Neural cell (in vitro differentiated cells): ENCODE results near the gene SCN10A. TPM values are rescaled to one million over a fixed set of nuclear protein-coding genes. Genes with fewer than 3 reads are reported as not detected.

Experiments
- H2AFZ ChIP-seq: fragments of 200-600, 300-800 bp; sonication (generic), shearing (Covaris generic); 2 replicates; pipeline ENCODE4 v1.6.0; 2014; ENCODE audit warnings: low read depth, mild to moderate bottlenecking, antibody characterized with exemption, low read length, moderate library complexity
- H3F3A ChIP-seq: fragments of 200-600 bp; shearing (Covaris generic); 2 replicates; pipeline ENCODE4 v1.6.1; 2016; ENCODE audit warnings: mild to moderate bottlenecking, moderate library complexity, mixed read lengths, antibody characterized with exemption, low read length; ENCODE audit not compliant: insufficient read depth, poor library complexity, severe bottlenecking
- H3K27ac ChIP-seq: fragments of 200-600, 300-800 bp; sonication (generic), shearing (Covaris generic); 2 replicates; pipeline ENCODE4 v1.5.1; 2014; ENCODE audit warnings: mild to moderate bottlenecking, low read length, moderate library complexity
- H3K27me3 ChIP-seq: fragments of 300-800, 200-600 bp; sonication (generic), shearing (Covaris generic); 2 replicates; pipeline ENCODE4 v1.6.0; 2014; ENCODE audit warnings: mild to moderate bottlenecking, low read depth, low read length, moderate library complexity; ENCODE audit not compliant: insufficient read depth
- H3K36me3 ChIP-seq: fragments of 300-800, 200-600 bp; sonication (generic), shearing (Covaris generic); 2 replicates; pipeline ENCODE4 v1.5.1; 2014; ENCODE audit warnings: mild to moderate bottlenecking, antibody characterized with exemption, low read length, moderate library complexity; ENCODE audit not compliant: insufficient read depth
- H3K4me2 ChIP-seq: fragments of 300-800, 200-600 bp; sonication (generic), shearing (Covaris generic); 2 replicates; pipeline ENCODE4 v1.6.0; 2014; ENCODE audit warnings: mild to moderate bottlenecking, low read length
- H3K4me3 ChIP-seq: fragments of 300-800, 200-600 bp; sonication (generic), shearing (Covaris generic); 2 replicates; pipeline ENCODE4 v1.5.1; 2014; ENCODE audit warnings: mild to moderate bottlenecking, low read length, moderate library complexity
- H3K79me2 ChIP-seq: fragments of 200-600 bp; shearing (Covaris generic); replicated peaks from 2 replicates; pipeline ENCODE4 v1.6.0; 2014; ENCODE audit warnings: mild to moderate bottlenecking, low read length, moderate library complexity; ENCODE audit not compliant: insufficient read depth
- H3K9ac ChIP-seq: fragments of 300-800, 200-600 bp; sonication (generic), shearing (Covaris generic); 2 replicates; pipeline ENCODE4 v1.6.1; 2016; ENCODE audit warnings: mild to moderate bottlenecking, low read length, mixed read lengths
- H3K9me2 ChIP-seq: fragments of 200-600 bp; shearing (Covaris generic); 2 replicates; pipeline ENCODE4 v1.6.1; 2016; ENCODE audit warnings: mild to moderate bottlenecking, low read length, mixed read lengths; ENCODE audit not compliant: insufficient read depth
- H3K9me3 ChIP-seq: fragments of 200-600, 300-800 bp; sonication (generic), shearing (Covaris generic); 2 replicates; pipeline ENCODE4 v1.6.1; 2016; ENCODE audit warnings: mild to moderate bottlenecking, mixed run types, low read length, moderate library complexity, mixed read lengths
- H4K20me1 ChIP-seq: fragments of 200-600 bp; shearing (Covaris generic); 2 replicates; pipeline ENCODE4 v1.6.1; 2016; ENCODE audit warnings: mild to moderate bottlenecking, mixed run types; ENCODE audit not compliant: insufficient read depth
- EP300 ChIP-seq: fragments of 450-650 bp; conservative IDR thresholded peaks from 2 replicates; pipeline ENCODE4 v1.6.1; 2014; ENCODE audit warnings: antibody characterized with exemption, mild to moderate bottlenecking, moderate library complexity; ENCODE audit not compliant: poor library complexity, severe bottlenecking
- EZH2 ChIP-seq: fragments of 200-600, 300-800 bp; shearing (Covaris generic), sonication (generic); IDR thresholded peaks from 2 replicates; pipeline ENCODE4 v1.6.1; 2014; ENCODE audit warnings: antibody characterized with exemption, low read length, borderline replicate concordance, mild to moderate bottlenecking; ENCODE audit not compliant: insufficient read depth, poor library complexity, severe bottlenecking
- POLR2AphosphoS5 ChIP-seq: IDR thresholded peaks from 2 replicates; pipeline ENCODE4 v1.6.1; 2012
- RAD21 ChIP-seq: fragments of 450-650 bp; conservative IDR thresholded peaks from 2 replicates; pipeline ENCODE4 v1.6.1; 2014; ENCODE audit warnings: antibody characterized with exemption, mild to moderate bottlenecking, moderate library complexity
- SMC3 ChIP-seq: fragments of 450-650 bp; conservative IDR thresholded peaks from 2 replicates; pipeline ENCODE4 v1.6.1; 2014; ENCODE audit warnings: antibody characterized with exemption, mild to moderate bottlenecking, moderate library complexity; ENCODE audit not compliant: poor library complexity
- TAF1 ChIP-seq: IDR thresholded peaks from 2 replicates; pipeline ENCODE4 v1.6.1; 2012; ENCODE audit warnings: low read depth
- polyA plus RNA-seq: library from polyadenylated mRNA; depleted of rRNA; stranded (reverse); fragments of >200 nt; gene quantifications from 2 replicates; pipeline ENCODE4 v1.2.3, GENCODE V29; 2014
- TF ChIP-seq, protein P1 (sequence below): fragments of 450-650 bp; IDR thresholded peaks from 2 replicates; pipeline ENCODE4 v1.5.1; 2014; ENCODE audit warnings: antibody characterized with exemption, mild to moderate bottlenecking, moderate library complexity; ENCODE audit not compliant: poor library complexity, severe bottlenecking
- TF ChIP-seq, protein P2 (sequence below): IDR thresholded peaks from 2 replicates; pipeline ENCODE4 v1.6.1; 2012; ENCODE audit warnings: borderline replicate concordance

The SCN10A gene
- polyA plus RNA-seq, 1 donor from 2014 or later = not detected

DNA sequence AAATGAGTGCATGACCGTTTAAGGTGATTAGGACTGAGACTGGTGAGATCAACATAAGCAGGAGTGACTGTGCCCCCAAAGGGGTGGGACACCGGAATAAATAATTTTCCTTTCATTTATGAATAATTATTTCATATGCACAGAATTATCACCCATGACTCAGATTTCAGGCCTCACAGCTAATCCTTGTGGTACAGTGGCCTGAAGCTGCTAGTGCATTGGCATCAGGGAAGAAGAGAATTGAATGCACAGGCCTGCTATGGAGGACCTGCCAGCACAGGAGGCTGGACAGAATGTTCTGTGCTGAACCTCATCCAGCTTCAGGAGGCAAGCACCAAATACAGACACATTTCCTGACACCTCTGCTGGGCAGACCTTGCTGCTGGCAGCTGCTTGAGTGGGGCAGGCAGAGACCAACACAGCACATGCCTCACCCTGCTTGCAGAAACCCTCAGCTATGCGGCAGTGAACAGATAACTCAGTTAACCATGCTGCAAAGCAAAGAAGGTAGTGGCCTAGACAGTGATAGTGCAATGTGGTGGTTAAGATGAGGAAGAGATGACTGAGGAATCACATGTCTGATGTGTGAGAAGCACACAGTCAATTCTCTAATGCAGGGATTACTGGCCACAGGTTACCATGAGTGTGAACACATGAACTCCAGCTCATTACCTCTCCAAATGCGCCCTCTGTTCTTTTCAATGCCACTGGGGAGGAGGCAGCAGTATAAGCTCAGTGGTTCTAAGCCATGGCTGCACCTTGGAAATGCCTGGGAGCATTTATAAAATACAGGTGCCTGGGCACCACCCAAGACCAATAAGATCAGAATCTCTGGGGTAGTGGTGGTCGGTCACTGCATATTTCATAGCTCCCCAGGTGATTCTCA lies 98.4 kb downstream of the SCN10A start:
- H3K27ac ChIP-seq = no peak overlapping the region
- no peak overlapping the region for H3K9ac ChIP-seq
- H3K9me2 ChIP-seq = no peaks in the 10 kb centered on the region
- no peak overlapping the region for H2AFZ ChIP-seq
- no peak for TF ChIP-seq EZH2
- H3F3A ChIP-seq = no peaks in the 10 kb centered on the region
- no peaks in the 10 kb centered on the region for H3K27me3 ChIP-seq
- no peaks in the 10 kb centered on the region for H4K20me1 ChIP-seq
- H3K36me3 ChIP-seq = no peaks in the 10 kb centered on the region
- no peak overlapping the region for H3K4me3 ChIP-seq
- H3K4me2 ChIP-seq = no peak overlapping the region
- no peaks in the 10 kb centered on the region for H3K79me2 ChIP-seq
- no peaks in the 10 kb centered on the region for H3K9me3 ChIP-seq

DNA sequence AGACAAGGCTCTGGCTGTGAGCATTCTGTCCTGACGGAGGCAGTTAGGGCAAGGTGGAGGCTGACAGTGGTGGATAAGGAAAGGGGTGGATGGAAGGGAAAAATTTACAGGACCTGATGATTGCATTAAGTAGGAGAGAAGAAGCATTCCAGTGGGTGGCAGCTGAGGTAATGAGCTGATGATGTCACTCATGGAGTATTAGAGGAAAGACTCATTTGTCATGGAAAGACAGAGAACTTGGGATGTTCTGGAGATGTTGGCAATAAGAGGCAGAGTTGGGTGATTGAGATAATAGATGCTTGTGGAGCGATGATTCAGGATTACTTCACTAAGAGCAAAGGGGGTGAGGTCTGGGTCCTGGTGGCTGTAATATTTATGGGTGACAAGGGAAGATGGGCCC lies 102.9 kb downstream of the SCN10A start:
- Histone ChIP-seq H3K9ac (no peak overlapping the region), H3K27ac (no peak overlapping the region), H3K4me2 (no peak overlapping the region), H4K20me1 (no peaks in the 10 kb centered on the region), H3K9me3 (no peaks in the 10 kb centered on the region), H3F3A (no peaks in the 10 kb centered on the region), H3K27me3 (no peaks in the 10 kb centered on the region), H3K79me2 (no peaks in the 10 kb centered on the region), H3K4me3 (no peak overlapping the region), H3K36me3 (no peaks in the 10 kb centered on the region), H2AFZ (no peak overlapping the region), H3K9me2 (no peaks in the 10 kb centered on the region)
- TF ChIP-seq, protein P1, sequence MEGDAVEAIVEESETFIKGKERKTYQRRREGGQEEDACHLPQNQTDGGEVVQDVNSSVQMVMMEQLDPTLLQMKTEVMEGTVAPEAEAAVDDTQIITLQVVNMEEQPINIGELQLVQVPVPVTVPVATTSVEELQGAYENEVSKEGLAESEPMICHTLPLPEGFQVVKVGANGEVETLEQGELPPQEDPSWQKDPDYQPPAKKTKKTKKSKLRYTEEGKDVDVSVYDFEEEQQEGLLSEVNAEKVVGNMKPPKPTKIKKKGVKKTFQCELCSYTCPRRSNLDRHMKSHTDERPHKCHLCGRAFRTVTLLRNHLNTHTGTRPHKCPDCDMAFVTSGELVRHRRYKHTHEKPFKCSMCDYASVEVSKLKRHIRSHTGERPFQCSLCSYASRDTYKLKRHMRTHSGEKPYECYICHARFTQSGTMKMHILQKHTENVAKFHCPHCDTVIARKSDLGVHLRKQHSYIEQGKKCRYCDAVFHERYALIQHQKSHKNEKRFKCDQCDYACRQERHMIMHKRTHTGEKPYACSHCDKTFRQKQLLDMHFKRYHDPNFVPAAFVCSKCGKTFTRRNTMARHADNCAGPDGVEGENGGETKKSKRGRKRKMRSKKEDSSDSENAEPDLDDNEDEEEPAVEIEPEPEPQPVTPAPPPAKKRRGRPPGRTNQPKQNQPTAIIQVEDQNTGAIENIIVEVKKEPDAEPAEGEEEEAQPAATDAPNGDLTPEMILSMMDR = no peak

DNA sequence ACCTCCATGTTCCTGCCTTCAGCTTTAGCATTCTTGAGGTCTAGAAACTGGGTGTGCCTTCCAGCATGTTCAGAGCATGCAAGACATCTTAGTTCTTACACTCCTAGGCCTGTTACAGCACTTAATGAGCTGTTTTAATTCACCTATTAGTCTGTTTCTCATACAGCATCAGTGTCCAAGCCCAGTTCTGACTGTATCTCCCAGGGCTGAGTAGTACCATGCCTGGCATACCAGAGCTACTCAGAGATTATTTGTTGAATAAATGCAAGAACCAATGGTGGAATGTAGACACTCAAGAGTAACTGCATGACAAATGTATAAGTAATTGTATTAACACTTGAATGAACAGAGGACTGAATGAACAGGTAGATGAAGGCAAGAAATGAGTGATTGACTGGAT lies 104.7 kb downstream of the SCN10A start:
- TF ChIP-seq POLR2AphosphoS5 (no peak), SMC3 (no peak), TAF1 (no peak), EP300 (no peak), RAD21 (no peak), EZH2 (no peak)
- TF ChIP-seq, protein P1 = no peak
- TF ChIP-seq, protein P2, sequence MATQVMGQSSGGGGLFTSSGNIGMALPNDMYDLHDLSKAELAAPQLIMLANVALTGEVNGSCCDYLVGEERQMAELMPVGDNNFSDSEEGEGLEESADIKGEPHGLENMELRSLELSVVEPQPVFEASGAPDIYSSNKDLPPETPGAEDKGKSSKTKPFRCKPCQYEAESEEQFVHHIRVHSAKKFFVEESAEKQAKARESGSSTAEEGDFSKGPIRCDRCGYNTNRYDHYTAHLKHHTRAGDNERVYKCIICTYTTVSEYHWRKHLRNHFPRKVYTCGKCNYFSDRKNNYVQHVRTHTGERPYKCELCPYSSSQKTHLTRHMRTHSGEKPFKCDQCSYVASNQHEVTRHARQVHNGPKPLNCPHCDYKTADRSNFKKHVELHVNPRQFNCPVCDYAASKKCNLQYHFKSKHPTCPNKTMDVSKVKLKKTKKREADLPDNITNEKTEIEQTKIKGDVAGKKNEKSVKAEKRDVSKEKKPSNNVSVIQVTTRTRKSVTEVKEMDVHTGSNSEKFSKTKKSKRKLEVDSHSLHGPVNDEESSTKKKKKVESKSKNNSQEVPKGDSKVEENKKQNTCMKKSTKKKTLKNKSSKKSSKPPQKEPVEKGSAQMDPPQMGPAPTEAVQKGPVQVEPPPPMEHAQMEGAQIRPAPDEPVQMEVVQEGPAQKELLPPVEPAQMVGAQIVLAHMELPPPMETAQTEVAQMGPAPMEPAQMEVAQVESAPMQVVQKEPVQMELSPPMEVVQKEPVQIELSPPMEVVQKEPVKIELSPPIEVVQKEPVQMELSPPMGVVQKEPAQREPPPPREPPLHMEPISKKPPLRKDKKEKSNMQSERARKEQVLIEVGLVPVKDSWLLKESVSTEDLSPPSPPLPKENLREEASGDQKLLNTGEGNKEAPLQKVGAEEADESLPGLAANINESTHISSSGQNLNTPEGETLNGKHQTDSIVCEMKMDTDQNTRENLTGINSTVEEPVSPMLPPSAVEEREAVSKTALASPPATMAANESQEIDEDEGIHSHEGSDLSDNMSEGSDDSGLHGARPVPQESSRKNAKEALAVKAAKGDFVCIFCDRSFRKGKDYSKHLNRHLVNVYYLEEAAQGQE = no peak
- Histone ChIP-seq H3K9me2 (no peaks in the 10 kb centered on the region), H3K9ac (no peak overlapping the region), H3K4me2 (no peak overlapping the region), H3K27ac (no peak overlapping the region), H3K27me3 (no peaks in the 10 kb centered on the region), H3K36me3 (no peaks in the 10 kb centered on the region), H2AFZ (no peak overlapping the region), H3K79me2 (no peaks in the 10 kb centered on the region), H3K9me3 (no peaks in the 10 kb centered on the region), H3K4me3 (no peak overlapping the region), H3F3A (no peaks in the 10 kb centered on the region), H4K20me1 (no peaks in the 10 kb centered on the region)
